PC-3 (cell line): ENCODE measurements around the gene JARID2. TPM values are rescaled to one million over a fixed set of nuclear protein-coding genes. Genes with fewer than 3 reads are reported as not detected.

ENCODE experiments used
- ATAC-seq: fragments of 200-7000 bp; cut with Tn5 transposase; 2 replicates; pipeline ENCODE4 v1.9.1; 2020; ENCODE audit warnings: mild to moderate bottlenecking, moderate library complexity
- BruUV-seq: library from RNA; stranded (reverse); fragments of 400-500 nt; replicated peaks from 2 replicates; lab custom pipeline; 2021; lab: Mats Ljungman, UMichigan
- CTCF ChIA-PET: fragments of 300-600 bp; sonication (Branson Sonifier 250); formaldehyde crosslinking; loops from one replicate; lab custom pipeline; 2022; ENCODE audit warnings: antibody characterized with exemption; lab: Charles Lee
- POLR2A ChIA-PET: fragments of 300-600 bp; sonication (Branson Sonifier 250); formaldehyde crosslinking; loops from one replicate; lab custom pipeline; 2022; ENCODE audit warnings: antibody characterized with exemption; ENCODE audit not compliant: unreplicated experiment; lab: Charles Lee
- DNase-seq: peaks from one replicate; pipeline ENCODE4 v3.0.0-alpha.2; 2015
- H2AFZ ChIP-seq: fragments of 300-600 bp; sonication (generic); 2 replicates; pipeline ENCODE4 v1.6.0; 2016; ENCODE audit warnings: antibody characterized with exemption, low read length
- H3F3A ChIP-seq: fragments of 300-600 bp; sonication (generic); one replicate; pipeline ENCODE4 v1.6.0; 2017; ENCODE audit warnings: antibody characterized with exemption, low read length, control low read depth, mild to moderate bottlenecking; ENCODE audit not compliant: unreplicated experiment
- H3K27ac ChIP-seq: fragments of 300-600 bp; sonication (generic); 2 replicates; pipeline ENCODE4 v1.5.1; 2016; ENCODE audit warnings: mild to moderate bottlenecking, low read length
- H3K27me3 ChIP-seq: fragments of 300-600 bp; sonication (generic); 2 replicates; pipeline ENCODE4 v1.6.1; 2016; ENCODE audit warnings: low read length, mixed read lengths
- H3K36me3 ChIP-seq: fragments of 300-600 bp; sonication (generic); 2 replicates; pipeline ENCODE4 v1.6.1; 2016; ENCODE audit warnings: low read depth, mixed run types, low read length, mixed read lengths
- H3K4me1 ChIP-seq: fragments of 300-600 bp; sonication (generic); 2 replicates; pipeline ENCODE4 v1.5.1; 2016; ENCODE audit warnings: low read length; ENCODE audit not compliant: insufficient read depth
- H3K4me2 ChIP-seq: fragments of 300-600 bp; sonication (generic); 2 replicates; pipeline ENCODE4 v1.6.0; 2016; ENCODE audit warnings: low read length
- H3K4me3 ChIP-seq: fragments of 300-600 bp; sonication (generic); 2 replicates; pipeline ENCODE4 v1.5.1; 2016; ENCODE audit warnings: mild to moderate bottlenecking, low read length, mixed read lengths
- H3K79me2 ChIP-seq: fragments of 300-600 bp; sonication (generic); 2 replicates; pipeline ENCODE4 v1.6.1; 2017; ENCODE audit warnings: low read length, mixed read lengths
- H3K9ac ChIP-seq: fragments of 300-600 bp; sonication (generic); 2 replicates; pipeline ENCODE4 v1.6.0; 2016; ENCODE audit warnings: mild to moderate bottlenecking, low read length
- H3K9me2 ChIP-seq: fragments of 300-600 bp; sonication (generic); replicated peaks from 2 replicates; pipeline ENCODE4 v1.6.1; 2016; ENCODE audit warnings: mixed run types, low read length, mixed read lengths
- H3K9me3 ChIP-seq: fragments of 300-600 bp; sonication (generic); 2 replicates; pipeline ENCODE4 v1.6.1; 2016; ENCODE audit warnings: low read length, mixed read lengths
- H4K20me1 ChIP-seq: fragments of 300-600 bp; sonication (generic); 2 replicates; pipeline ENCODE4 v1.6.1; 2016; ENCODE audit warnings: low read length, mixed read lengths
- CTCF ChIP-seq: fragments of 300-600 bp; sonication (generic); conservative IDR thresholded peaks from 2 replicates; pipeline ENCODE4 v1.5.1; 2017; ENCODE audit warnings: antibody characterized with exemption, low read depth, mild to moderate bottlenecking, low read length
- EZH2 ChIP-seq: fragments of 300-600 bp; sonication (generic); IDR thresholded peaks from one replicate; pipeline ENCODE4 v1.6.1; 2017; ENCODE audit warnings: antibody characterized with exemption, mild to moderate bottlenecking, low read length; ENCODE audit not compliant: unreplicated experiment
- EZH2phosphoT487 ChIP-seq: fragments of 300-600 bp; sonication (generic); IDR thresholded peaks from 2 replicates; pipeline ENCODE4 v1.6.1; 2018; ENCODE audit warnings: mild to moderate bottlenecking, antibody characterized with exemption, low read length, borderline replicate concordance
- intact Hi-C: fragments of 100-400 bp; cut with micrococcal nuclease; formaldehyde crosslinking; loops from 2 replicates; pipeline ENCODE4 v1.9.0; 2023
- total RNA-seq: library from RNA; depleted of rRNA; stranded (reverse); fragments of >200 nt; gene quantifications from 2 replicates; pipeline ENCODE4 v1.2.3, GENCODE V29; 2014

Gene JARID2
- total RNA-seq, 1 experiment from 2014 or later, result 11.0 TPM

- Histone ChIP-seq H3K4me3 (no peak overlapping the region), H3K9me2 (no peaks in the 10 kb centered on the region), H3K4me2 (peak overlapping the region; percentile 19; the same call in 1 of the 2 replicates), H3K4me1 (peaks cover 29% of the 10 kb centered on the region), H3K9ac (no peak overlapping the region), H4K20me1 (peaks cover 6% of the 10 kb centered on the region; the same call in 1 of the 2 replicates), H3K27me3 (no peaks in the 10 kb centered on the region), H3K27ac (no peak overlapping the region), H3F3A (no peaks in the 10 kb centered on the region), H2AFZ (no peak overlapping the region), H3K79me2 (peaks cover 96% of the 10 kb centered on the region), H3K36me3 (no peaks in the 10 kb centered on the region), H3K9me3 (no peaks in the 10 kb centered on the region)
- ChIA-PET POLR2A (no interaction called here), CTCF (no interaction called here)
- no TSS peak for BruUV-seq
- TF ChIP-seq CTCF (no peak), EZH2 (no peak), EZH2phosphoT487 (no peak)
- intact Hi-C loops, result loop anchor here (10.0 kb wide), 1 partner anchor 93 kb away; no protein-coding TSS in a partner anchor
- ATAC-seq, result peak; percentile 12; the same call in 1 of the 2 replicates
- peak; percentile 31 for DNase-seq
Measured at GRCh38 chr6:15401769-15402250, 155.9 kb downstream of the JARID2 start.

- no peak overlapping the region for H3K9ac ChIP-seq
- H3K4me3 ChIP-seq, result no peak overlapping the region
- peaks cover 6% of the 10 kb centered on the region; the same call in 1 of the 2 replicates for H4K20me1 ChIP-seq
- H3K9me3 ChIP-seq, result no peaks in the 10 kb centered on the region
- peaks cover 95% of the 10 kb centered on the region for H3K79me2 ChIP-seq
- H3F3A ChIP-seq, result no peaks in the 10 kb centered on the region
- ATAC-seq (no peak), DNase-seq (no peak)
- H3K27ac ChIP-seq, result no peak overlapping the region
- H3K4me1 ChIP-seq, result peaks cover 29% of the 10 kb centered on the region
- ChIA-PET CTCF (no interaction called here), POLR2A (no interaction called here)
- intact Hi-C loops, result loop anchor here (10.0 kb wide), 1 partner anchor 92 kb away; no protein-coding TSS in a partner anchor
- no peaks in the 10 kb centered on the region for H3K9me2 ChIP-seq
- no peak for TF ChIP-seq EZH2
- no peak for TF ChIP-seq EZH2phosphoT487
- no peak for TF ChIP-seq CTCF
- H3K27me3 ChIP-seq, result no peaks in the 10 kb centered on the region
- H3K36me3 ChIP-seq, result no peaks in the 10 kb centered on the region
- peak overlapping the region; percentile 19; the same call in 1 of the 2 replicates for H3K4me2 ChIP-seq
- no peak overlapping the region for H2AFZ ChIP-seq
- BruUV-seq, result no TSS peak
Measured at GRCh38 chr6:15402406-15403045, 156.7 kb downstream of the JARID2 start.

GRCh38 chr6:15403094-15403755, 157.4 kb downstream of the JARID2 start:
- Histone ChIP-seq H3F3A (no peaks in the 10 kb centered on the region), H3K79me2 (peaks cover 92% of the 10 kb centered on the region), H3K27me3 (no peaks in the 10 kb centered on the region), H3K4me2 (no peak overlapping the region), H3K4me3 (no peak overlapping the region), H3K4me1 (peaks cover 29% of the 10 kb centered on the region), H3K36me3 (no peaks in the 10 kb centered on the region), H3K9me3 (no peaks in the 10 kb centered on the region), H3K9ac (no peak overlapping the region), H2AFZ (no peak overlapping the region), H3K9me2 (no peaks in the 10 kb centered on the region), H4K20me1 (peaks cover 6% of the 10 kb centered on the region; the same call in 1 of the 2 replicates), H3K27ac (no peak overlapping the region)
- no TSS peak for BruUV-seq
- CTCF ChIA-PET, result no interaction called here
- TF ChIP-seq EZH2, result no peak
- no peak for TF ChIP-seq CTCF
- no peak for TF ChIP-seq EZH2phosphoT487
- no peak for DNase-seq
- intact Hi-C loops, result loop anchor here (10.0 kb wide), 1 partner anchor 92 kb away; no protein-coding TSS in a partner anchor
- POLR2A ChIA-PET, result no interaction called here
- no peak for ATAC-seq
